Muscle layer of duodenum (tissue), 2 donors: ENCODE data around the gene STXBP1.

ENCODE experiments used
- H3K27ac ChIP-seq: one replicate; pipeline ENCODE4 v1.7.0; 2013; ENCODE audit warnings: mild to moderate bottlenecking, low read length
- H3K27me3 ChIP-seq: one replicate; pipeline ENCODE4 v1.7.0; 2013; ENCODE audit warnings: low read depth, mild to moderate bottlenecking, control low read depth, low read length
- H3K36me3 ChIP-seq, 2 donors: one replicate each; pipeline ENCODE4 v1.7.0; 2013; ENCODE audit warnings: low read length in 2 of 2, control low read depth in 1 of 2, mild to moderate bottlenecking in 1 of 2; ENCODE audit not compliant: insufficient read depth in 2 of 2, control insufficient read depth in 1 of 2
- H3K4me1 ChIP-seq, 2 donors: one replicate each; pipeline ENCODE4 v1.7.0; 2013; ENCODE audit warnings: low read length in 2 of 2, mild to moderate bottlenecking in 2 of 2, control low read depth in 1 of 2, moderate library complexity in 1 of 2; ENCODE audit not compliant: insufficient read depth in 2 of 2, control insufficient read depth in 1 of 2
- H3K4me3 ChIP-seq, 2 donors: one replicate each; pipeline ENCODE4 v1.7.0; 2013; ENCODE audit warnings: low read length in 2 of 2, low read depth in 1 of 2, mild to moderate bottlenecking in 1 of 2
- H3K9me3 ChIP-seq, 2 donors: one replicate each; pipeline ENCODE4 v1.7.0; 2013; ENCODE audit warnings: low read length in 2 of 2, control low read depth in 1 of 2, mild to moderate bottlenecking in 1 of 2; ENCODE audit not compliant: control insufficient read depth in 1 of 2
- donor health status: healthy.

STXBP1 gene

DNA sequence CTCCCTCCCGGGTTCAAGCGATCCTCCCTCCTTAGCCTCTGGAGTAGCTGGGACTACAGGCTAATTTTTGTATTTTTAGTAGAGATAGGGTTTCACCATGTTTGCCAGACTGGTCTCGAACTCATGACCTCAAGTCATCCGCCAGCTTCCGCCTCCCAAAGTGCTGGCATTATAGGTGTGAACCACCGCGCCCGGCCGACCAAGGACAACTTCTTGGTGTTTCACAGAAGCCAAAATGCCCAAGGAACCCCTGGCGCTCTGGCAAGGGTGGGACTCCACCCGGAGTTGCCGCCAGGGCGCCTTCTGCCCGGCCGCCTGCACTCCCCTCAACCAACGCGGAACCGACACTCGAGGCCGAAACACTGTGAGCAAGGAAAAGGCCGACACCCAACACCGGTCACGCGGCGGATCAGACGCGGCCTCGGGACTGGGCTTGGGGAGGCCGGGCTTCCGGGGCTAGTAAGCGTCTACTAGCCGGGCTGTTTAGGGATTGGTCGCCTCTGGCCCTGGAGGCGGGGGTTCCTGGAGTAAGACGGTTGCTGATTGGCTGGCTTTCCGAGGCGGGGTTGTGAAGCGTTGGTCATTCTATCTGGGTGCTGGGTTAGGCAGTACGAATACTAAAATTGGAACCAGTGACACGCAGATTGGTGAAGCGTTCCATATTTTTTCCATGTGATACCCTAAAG lies 87.1 kb downstream of the STXBP1 start:
- H3K27ac ChIP-seq, result peak overlapping the region; percentile 64
- peak overlapping the region; percentile 36 to 49 for H3K4me3 ChIP-seq
- H3K36me3 ChIP-seq, result no peaks in the 10 kb centered on the region
- H3K27me3 ChIP-seq, result no peaks in the 10 kb centered on the region
- no peaks in the 10 kb centered on the region for H3K9me3 ChIP-seq
- no peaks in the 10 kb centered on the region for H3K4me1 ChIP-seq

DNA sequence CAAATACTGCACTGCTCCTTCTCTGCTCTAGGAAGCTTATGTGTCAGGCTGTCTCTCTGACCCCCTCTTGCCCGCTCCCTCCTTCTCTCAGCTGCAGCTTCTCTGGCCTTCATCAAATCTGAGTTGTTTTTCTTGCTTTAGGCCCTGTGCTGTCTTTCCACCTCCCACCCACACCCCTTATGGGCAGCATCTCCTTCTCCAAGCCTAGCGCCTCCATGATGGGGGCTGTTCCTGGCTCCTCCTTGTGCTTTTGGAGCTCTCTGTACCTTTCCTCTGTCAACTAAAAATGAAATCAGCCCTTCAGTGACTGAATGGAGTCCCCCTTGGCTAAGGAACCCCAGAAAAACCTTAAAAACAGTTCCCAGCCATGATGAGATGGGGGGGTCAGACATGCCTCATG lies 88.1 kb downstream of the STXBP1 start:
- Histone ChIP-seq H3K4me3 (no peak overlapping the region), H3K4me1 (no peaks in the 10 kb centered on the region), H3K9me3 (no peaks in the 10 kb centered on the region), H3K27ac (no peak overlapping the region), H3K27me3 (no peaks in the 10 kb centered on the region), H3K36me3 (no peaks in the 10 kb centered on the region)

DNA sequence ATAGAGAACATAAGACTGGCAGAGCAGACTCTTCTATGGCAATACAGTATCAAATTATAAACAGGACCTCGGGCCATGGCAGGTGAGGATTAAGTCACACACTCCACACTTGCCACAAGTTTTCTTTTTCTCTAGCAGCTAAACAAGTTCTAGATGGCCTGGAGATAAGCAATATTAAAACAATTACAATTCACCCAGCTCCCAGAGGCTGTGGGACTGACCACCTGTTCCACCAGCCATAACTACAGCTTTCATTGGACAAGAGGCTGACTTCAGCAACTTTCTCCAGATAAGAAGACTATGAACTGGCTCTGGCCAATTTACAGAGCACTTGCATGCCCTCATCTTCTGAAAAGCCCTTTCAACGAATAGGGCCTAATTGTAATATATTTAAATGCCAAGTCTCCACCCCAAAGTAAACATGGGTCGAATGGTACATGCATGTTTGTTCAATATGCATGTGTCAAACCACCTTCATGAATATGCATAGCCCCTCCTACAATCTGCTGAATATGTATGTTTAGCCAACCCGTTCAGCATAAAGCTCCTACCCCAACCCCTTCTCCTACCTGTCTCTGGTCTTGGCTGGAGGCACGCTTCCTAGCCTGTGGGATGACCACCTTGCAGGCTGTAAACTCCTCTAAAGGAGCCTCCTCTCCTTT lies 88.6 kb downstream of the STXBP1 start:
- Histone ChIP-seq H3K4me1 (no peaks in the 10 kb centered on the region), H3K4me3 (no peak overlapping the region), H3K27me3 (no peaks in the 10 kb centered on the region), H3K36me3 (no peaks in the 10 kb centered on the region), H3K27ac (no peak overlapping the region), H3K9me3 (no peaks in the 10 kb centered on the region)

DNA sequence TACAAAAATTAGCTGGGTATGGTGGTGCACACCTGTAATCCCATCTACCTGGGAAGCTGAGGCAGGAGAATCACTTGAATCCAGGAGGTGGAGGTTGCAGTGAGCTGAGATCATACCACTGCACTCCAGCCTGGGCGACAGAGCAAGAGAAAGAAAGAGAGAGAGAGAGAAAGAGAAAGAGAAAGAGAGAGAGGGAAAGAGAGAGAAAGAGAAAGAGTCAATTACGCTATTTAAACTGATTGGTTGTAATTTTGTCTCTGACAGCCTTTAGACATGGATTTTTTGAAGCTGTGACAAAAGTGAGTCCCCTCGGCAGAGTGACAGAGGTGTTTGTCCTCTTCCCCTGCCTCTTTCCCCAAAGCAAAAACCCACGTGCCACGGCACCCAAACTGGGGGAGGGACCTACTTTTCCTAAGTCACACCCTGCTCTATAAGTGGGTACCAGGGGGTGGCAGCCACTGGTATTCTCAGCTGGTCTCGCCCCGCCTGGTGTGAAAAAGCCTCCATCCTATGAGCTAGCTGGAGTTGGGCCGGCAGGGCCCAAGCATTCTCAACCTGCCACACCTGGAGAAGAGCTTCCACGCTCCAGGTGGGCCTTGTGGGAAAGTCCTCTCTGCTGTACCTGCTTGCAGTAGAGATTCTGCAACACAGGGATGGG lies 91.3 kb downstream of the STXBP1 start:
- no peaks in the 10 kb centered on the region for H3K36me3 ChIP-seq
- no peaks in the 10 kb centered on the region for H3K27me3 ChIP-seq
- no peak overlapping the region for H3K27ac ChIP-seq
- H3K4me1 ChIP-seq, result no peaks in the 10 kb centered on the region
- no peak overlapping the region for H3K4me3 ChIP-seq
- H3K9me3 ChIP-seq, result no peaks in the 10 kb centered on the region

DNA sequence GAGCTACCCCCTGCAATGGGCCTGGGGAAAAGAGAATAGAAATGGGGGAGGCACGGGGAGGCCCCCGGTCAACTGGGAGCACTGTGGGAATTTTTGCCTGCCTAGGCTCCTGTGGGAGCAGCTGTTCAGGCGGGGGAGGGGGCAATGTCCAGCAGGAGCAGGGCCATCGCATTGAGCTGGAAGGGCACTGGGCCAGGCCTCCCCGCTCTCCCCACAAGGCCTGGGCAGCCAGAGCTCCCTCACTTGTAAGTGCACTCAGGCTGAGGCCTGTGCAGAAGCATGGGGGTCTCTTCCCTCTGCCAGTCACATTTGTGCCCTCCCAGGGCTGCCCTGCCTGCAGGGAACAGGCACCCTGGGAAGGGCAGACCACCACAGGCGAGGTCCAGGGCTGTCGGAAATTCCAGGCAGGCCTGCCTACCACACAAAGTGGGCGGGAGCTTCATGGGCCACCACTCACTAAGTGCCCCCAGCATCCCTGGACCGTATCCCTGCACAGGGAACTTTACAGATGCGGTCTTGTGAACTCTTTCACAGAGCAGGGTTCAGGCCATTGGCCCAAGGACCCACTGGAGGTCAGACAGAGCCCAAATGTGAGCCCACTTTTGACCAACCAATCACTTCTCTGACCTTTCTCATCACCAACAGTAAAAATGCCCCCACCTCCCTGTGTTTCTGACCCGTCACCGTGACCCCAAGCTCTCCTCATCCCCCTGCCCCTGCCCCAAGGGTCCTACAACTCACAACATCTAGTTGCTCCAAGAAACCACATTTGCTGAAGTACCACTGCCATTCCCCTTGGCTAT lies 93.7 kb downstream of the STXBP1 start:
- no peaks in the 10 kb centered on the region for H3K4me1 ChIP-seq
- no peak overlapping the region for H3K27ac ChIP-seq
- H3K9me3 ChIP-seq, result no peaks in the 10 kb centered on the region
- no peaks in the 10 kb centered on the region for H3K27me3 ChIP-seq
- H3K4me3 ChIP-seq, result no peak overlapping the region
- H3K36me3 ChIP-seq, result no peaks in the 10 kb centered on the region

DNA sequence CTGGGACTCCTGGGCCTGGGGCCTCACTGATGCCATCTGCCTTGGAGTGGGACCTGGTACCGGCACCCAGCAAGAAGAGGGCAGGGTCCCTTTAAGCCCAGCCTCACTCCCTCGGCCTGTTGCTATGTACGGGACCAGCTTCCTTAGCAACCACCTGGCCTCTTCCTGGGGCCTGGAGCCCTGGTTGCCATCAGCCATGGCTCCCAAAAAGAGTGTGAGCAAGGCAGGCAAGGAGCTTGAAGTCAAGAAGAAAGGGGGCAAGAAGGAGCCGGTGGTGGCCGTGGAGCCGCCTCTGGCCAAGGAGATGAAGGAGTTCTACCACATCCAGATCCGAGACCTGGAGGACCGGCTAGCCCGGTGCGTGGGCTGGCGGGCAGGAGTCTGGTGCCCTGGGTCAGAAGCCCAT lies 94.8 kb downstream of the STXBP1 start, which contains the start of gene CFAP157:
TSS of gene CFAP157 (plus strand) at position 153 of the 406 bp plus-strand sequence. CDS start at position 197, 44 bp downstream.
- no peaks in the 10 kb centered on the region for H3K4me1 ChIP-seq
- no peak within 1 kb of the TSS for H3K27ac ChIP-seq
- H3K4me3 ChIP-seq, result no peak within 1 kb of the TSS
- H3K36me3 ChIP-seq, result no peaks in the 10 kb centered on the region
- no peaks in the 10 kb centered on the region for H3K27me3 ChIP-seq
- H3K9me3 ChIP-seq, result no peaks in the 10 kb centered on the region

DNA sequence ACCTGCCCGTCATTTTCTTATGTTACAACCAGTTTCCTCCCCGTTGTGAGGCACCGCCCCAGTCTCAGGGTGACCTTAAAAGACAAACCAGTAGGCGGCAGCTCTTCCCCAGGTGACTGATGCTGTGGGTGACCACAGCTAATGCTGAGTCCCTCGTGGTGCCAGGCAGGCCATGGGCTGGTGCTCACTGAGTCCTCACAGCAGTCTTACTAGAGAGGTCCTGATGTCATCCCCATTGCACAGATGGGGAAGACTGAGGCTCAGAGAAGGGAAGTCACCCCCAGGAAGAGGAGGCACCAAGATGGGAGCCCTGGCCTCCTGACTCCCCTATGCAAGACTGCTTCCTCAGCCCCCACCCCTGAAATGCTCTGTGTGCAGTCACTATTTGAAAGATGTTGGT lies 95.7 kb downstream of the STXBP1 start:
- no peaks in the 10 kb centered on the region for H3K27me3 ChIP-seq
- H3K4me1 ChIP-seq, result no peaks in the 10 kb centered on the region
- H3K27ac ChIP-seq, result no peak overlapping the region
- peaks cover 0 to 6% of the 10 kb centered on the region in 2 donors for H3K36me3 ChIP-seq
- no peaks in the 10 kb centered on the region for H3K9me3 ChIP-seq
- no peak overlapping the region for H3K4me3 ChIP-seq

DNA sequence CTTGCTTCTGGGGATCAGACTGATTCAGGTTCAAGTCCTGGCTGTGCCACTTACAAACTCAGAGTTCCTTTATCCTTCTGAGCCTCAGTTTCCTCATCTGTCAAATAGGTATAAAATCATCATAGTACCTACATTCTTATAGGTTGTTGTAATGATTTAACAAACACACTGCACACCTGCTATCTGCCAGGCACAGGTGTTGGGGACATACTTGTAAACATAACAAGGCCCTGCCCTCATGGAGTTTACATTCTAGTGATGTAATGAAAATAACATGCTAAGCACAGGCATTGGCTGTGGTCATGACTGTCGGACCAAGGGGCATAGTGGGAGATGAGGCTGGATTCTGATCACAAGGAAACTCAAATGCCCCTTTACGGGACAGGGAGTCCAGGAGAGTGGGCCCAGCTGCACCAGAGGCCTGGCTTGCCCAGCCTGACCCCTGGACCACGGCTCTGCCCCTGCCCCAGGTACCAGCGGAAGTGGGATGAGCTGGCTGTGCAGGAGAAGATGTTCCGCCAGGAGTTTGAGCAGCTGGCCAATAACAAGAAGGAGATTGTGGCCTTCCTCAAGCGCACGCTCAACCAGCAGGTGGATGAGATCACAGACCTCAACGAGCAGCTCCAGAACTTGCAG lies 97.0 kb downstream of the STXBP1 start:
- peaks cover 0 to 4% of the 10 kb centered on the region in 2 donors for H3K4me1 ChIP-seq

DNA sequence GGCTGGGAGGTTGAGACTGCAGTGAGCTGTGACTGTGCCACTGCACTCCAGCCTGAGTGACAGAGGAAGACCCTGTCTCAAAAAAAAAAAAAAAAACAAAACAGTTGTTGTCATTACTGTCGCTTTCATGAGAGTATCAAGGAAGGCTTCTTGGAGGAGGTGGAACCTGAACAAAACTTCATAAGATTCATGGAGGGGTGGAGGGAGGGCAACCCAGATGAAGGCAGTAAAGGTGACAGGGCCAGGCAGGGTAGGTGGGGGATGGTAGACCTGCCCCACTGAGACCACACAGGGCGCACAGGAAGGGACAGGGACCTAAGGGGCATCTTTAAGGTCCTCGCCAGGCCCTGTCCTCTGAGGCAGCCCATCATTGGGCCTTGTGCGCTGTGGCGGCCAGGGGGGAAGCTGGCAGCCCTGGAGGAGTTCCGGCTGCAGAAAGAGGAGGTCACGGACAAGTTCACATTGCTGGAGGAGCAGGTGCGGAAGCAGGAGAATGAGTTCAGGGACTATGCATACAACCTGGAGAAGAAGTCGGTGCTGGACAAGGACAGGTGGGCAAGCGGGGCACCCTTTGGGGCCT lies 98.2 kb downstream of the STXBP1 start:
- H3K4me1 ChIP-seq, result peaks cover 3 to 10% of the 10 kb centered on the region in 2 donors
- H3K27me3 ChIP-seq, result no peaks in the 10 kb centered on the region
- H3K27ac ChIP-seq, result no peak overlapping the region
- no peaks in the 10 kb centered on the region for H3K9me3 ChIP-seq
- peaks cover 0 to 6% of the 10 kb centered on the region in 2 donors for H3K36me3 ChIP-seq
- H3K4me3 ChIP-seq, result no peak overlapping the region

More for the DNA sequence above, 97.0 kb downstream of the STXBP1 start:
- no peak overlapping the region for H3K4me3 ChIP-seq
- no peaks in the 10 kb centered on the region for H3K27me3 ChIP-seq
- no peak overlapping the region for H3K27ac ChIP-seq
- peaks cover 0 to 6% of the 10 kb centered on the region in 2 donors for H3K36me3 ChIP-seq
- no peaks in the 10 kb centered on the region for H3K9me3 ChIP-seq

DNA sequence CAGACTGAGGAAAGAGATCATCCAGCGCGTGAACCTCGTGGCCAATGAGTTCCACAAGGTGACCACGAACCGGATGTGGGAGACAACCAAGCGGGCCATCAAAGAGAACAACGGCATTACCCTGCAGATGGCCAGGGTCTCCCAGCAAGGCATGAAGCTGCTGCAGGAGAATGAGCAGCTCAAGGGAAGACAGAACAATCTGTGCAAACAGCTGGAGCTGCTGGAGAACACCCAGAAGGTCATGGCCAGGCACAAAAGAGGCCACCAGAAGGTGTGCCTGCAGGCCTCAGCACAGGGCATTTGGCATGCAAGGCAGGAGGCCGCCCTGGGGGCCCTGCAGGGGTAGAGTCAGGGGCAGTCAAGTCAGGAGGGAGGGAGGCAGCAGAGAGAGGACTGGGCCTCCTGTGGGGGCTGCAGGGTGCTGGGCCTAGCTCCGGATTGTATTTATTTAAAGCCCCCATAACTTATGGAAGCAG lies 99.2 kb downstream of the STXBP1 start:
- Histone ChIP-seq H3K27ac (no peak overlapping the region), H3K27me3 (no peaks in the 10 kb centered on the region), H3K9me3 (no peaks in the 10 kb centered on the region), H3K4me3 (no peak overlapping the region), H3K36me3 (peaks cover 0 to 6% of the 10 kb centered on the region in 2 donors), H3K4me1 (peaks cover 3 to 15% of the 10 kb centered on the region in 2 donors)
